K562 (cell line): ENCODE data around the gene SERPINE2. TPM values are rescaled to one million over a fixed set of nuclear protein-coding genes. Genes with fewer than 3 reads are reported as not detected.
A peak's percentile ranks its signal among the peaks of the same experiment; 100 is the strongest.

Experiments
- ATAC-seq: fragments of 200-7000 bp; cut with Tn5 transposase; 3 replicates; pipeline ENCODE4 v1.9.1; 2020; ENCODE audit warnings: moderate library complexity
- BruUV-seq: library from RNA; stranded (reverse); fragments of 400-500 nt; replicated peaks from 2 replicates; lab custom pipeline; 2021; lab: Mats Ljungman, UMichigan
- CTCF ChIA-PET: fragments of 300-600 bp; formaldehyde crosslinking; extraction: SDS; loops from one replicate; lab custom pipeline; 2021; ENCODE audit warnings: low intra/inter-chr PET ratio; lab: Yijun Ruan, JAX
- POLR2A ChIA-PET: fragments of 300-600, 350-650 bp; sonication (Branson Sonifier 250); formaldehyde crosslinking; extraction: SDS; loops from one replicate; lab custom pipeline; 2021; ENCODE audit warnings: antibody characterized with exemption, inconsistent platforms; lab: Yijun Ruan, JAX
- DNase-seq, 4 experiments: peaks; one replicate each; pipeline versions ENCODE4 v3.0.0 to v3.0.0-alpha.2; 2011 to 2018; ENCODE audit warnings: low spot score in 3 of 4, mixed read lengths in 3 of 4; ENCODE audit errors: extremely low read depth in 1 of 4
- FAIRE-seq: peaks from 2 replicates; lab custom pipeline; 2011; peaks lifted over from hg19 to GRCh38; lab: Jason Lieb, UNC
- H2AFZ ChIP-seq: 2 replicates; pipeline ENCODE4 v1.6.0; 2011; ENCODE audit warnings: low read depth, low read length, control low read depth, inconsistent platforms
- H3K27ac ChIP-seq: fragments of 200-600 bp; 3 replicates; pipeline ENCODE4 v1.8.0; 2011; ENCODE audit warnings: low read depth, mild to moderate bottlenecking, control low read depth, inconsistent platforms, low read length, moderate library complexity, mixed read lengths; ENCODE audit errors: extremely low read depth
- H3K27me3 ChIP-seq, 2 experiments: fragments of 300-600 bp in 1 of 2; 2 replicates in 1 of 2; 3 replicates in 1 of 2; pipeline versions ENCODE4 v1.6.0 to v1.8.0; 2011; ENCODE audit warnings: inconsistent platforms in 2 of 2, low read length in 2 of 2, mild to moderate bottlenecking in 1 of 2, mixed read lengths in 1 of 2, moderate library complexity in 1 of 2; ENCODE audit not compliant: control insufficient read depth in 2 of 2, insufficient read depth in 2 of 2
- H3K36me3 ChIP-seq: fragments of 300-600 bp; 3 replicates; pipeline ENCODE4 v1.8.0; 2011; ENCODE audit warnings: mild to moderate bottlenecking, low read length, inconsistent platforms; ENCODE audit not compliant: control insufficient read depth, insufficient read depth
- H3K4me1 ChIP-seq, 2 experiments: fragments of 200-600 bp in 1 of 2; replicated peaks in 1 of 2; 2 replicates in 1 of 2; 3 replicates in 1 of 2; pipeline versions ENCODE4 v1.5.1 to v1.8.0; 2011; ENCODE audit warnings: inconsistent platforms in 2 of 2, low read length in 2 of 2, mild to moderate bottlenecking in 1 of 2, mixed read lengths in 1 of 2, moderate library complexity in 1 of 2; ENCODE audit not compliant: control insufficient read depth in 2 of 2, insufficient read depth in 2 of 2
- H3K4me2 ChIP-seq: 2 replicates; pipeline ENCODE4 v1.6.1; 2011; ENCODE audit warnings: low read length, control low read depth, inconsistent platforms, mixed read lengths; ENCODE audit not compliant: insufficient read depth
- H3K4me3 ChIP-seq: fragments of 200-600 bp; sonication (generic), shearing (Covaris generic); 2 replicates; pipeline ENCODE4 v1.5.1; 2016; ENCODE audit warnings: control low read depth, inconsistent platforms
- H3K79me2 ChIP-seq: fragments of 200-600 bp; 3 replicates; pipeline ENCODE4 v1.8.0; 2011; ENCODE audit warnings: low read length, inconsistent platforms; ENCODE audit not compliant: control insufficient read depth, insufficient read depth
- H3K9ac ChIP-seq, 2 experiments: 2 replicates each; pipeline versions ENCODE4 v1.6.0 to v1.6.1; 2011; ENCODE audit warnings: low read depth in 2 of 2, low read length in 2 of 2, control low read depth in 1 of 2, inconsistent platforms in 1 of 2, mild to moderate bottlenecking in 1 of 2, mixed read lengths in 1 of 2; ENCODE audit not compliant: insufficient read depth in 1 of 2
- H3K9me1 ChIP-seq: one replicate; pipeline ENCODE4 v1.6.0; 2011; ENCODE audit warnings: inconsistent platforms, mild to moderate bottlenecking, low read length, moderate library complexity; ENCODE audit not compliant: control insufficient read depth, insufficient read depth
- H3K9me3 ChIP-seq: replicated peaks from 2 replicates; pipeline ENCODE4 v1.5.1; 2011; ENCODE audit warnings: low read depth, low read length, inconsistent platforms; ENCODE audit not compliant: control insufficient read depth, insufficient read depth
- H4K20me1 ChIP-seq: replicated peaks from 2 replicates; pipeline ENCODE4 v1.6.1; 2011; ENCODE audit warnings: low read length, inconsistent platforms, mixed read lengths; ENCODE audit not compliant: control insufficient read depth, insufficient read depth
- ADNP ChIP-seq: fragments of 200-800 bp; sonication (Bioruptor generic); IDR thresholded peaks from 2 replicates; pipeline ENCODE4 v1.6.1; 2016; ENCODE audit warnings: missing genetic modification characterization, missing compliant biosample characterization
- ARHGAP35 ChIP-seq: fragments of 450-650 bp; IDR thresholded peaks from 2 replicates; pipeline ENCODE4 v1.6.1; 2018; ENCODE audit not compliant: partially characterized antibody
- BCOR ChIP-seq: fragments of 450-650 bp; IDR thresholded peaks from 2 replicates; pipeline ENCODE4 v1.6.1; 2016
- BRCA1 ChIP-seq, 2 experiments: fragments of 450-650 bp in 1 of 2; sonication (generic) in 1 of 2; formaldehyde crosslinking in 1 of 2; IDR thresholded peaks; 2 replicates each; pipeline versions ENCODE4 v1.5.0 to v1.6.1; 2017 to 2020; ENCODE audit warnings: mild to moderate bottlenecking in 1 of 2, missing genetic modification reagents in 1 of 2
- ETV5 ChIP-seq: sonication (generic); formaldehyde crosslinking; IDR thresholded peaks from 2 replicates; pipeline ENCODE4 v1.4.0; 2020; ENCODE audit warnings: low read depth, mild to moderate bottlenecking, missing genetic modification reagents
- FOS ChIP-seq: IDR thresholded peaks from 3 replicates; pipeline ENCODE4 v1.6.1; 2011; ENCODE audit not compliant: insufficient read length; ENCODE audit errors: extremely low read depth
- GABPB1 ChIP-seq: sonication (generic); formaldehyde crosslinking; IDR thresholded peaks from 2 replicates; pipeline ENCODE4 v1.8.0; 2022; ENCODE audit warnings: mild to moderate bottlenecking, missing genetic modification reagents
- MAFG ChIP-seq: fragments of 450-650 bp; conservative IDR thresholded peaks from 2 replicates; pipeline ENCODE4 v1.6.1; 2016; ENCODE audit warnings: missing genetic modification characterization, missing compliant biosample characterization
- RBM14 ChIP-seq: fragments of 200-400 bp; formaldehyde crosslinking; IDR thresholded peaks from 2 replicates; pipeline ENCODE4 v1.6.1; 2018; ENCODE audit warnings: low read depth, mild to moderate bottlenecking, low read length, moderate library complexity, borderline replicate concordance; ENCODE audit not compliant: insufficient read depth
- RREB1 ChIP-seq: fragments of 250-450 bp; sonication (Bioruptor Pico); IDR thresholded peaks from 2 replicates; pipeline ENCODE4 v1.4.0; 2020
- TARDBP ChIP-seq: fragments of 450-650 bp; IDR thresholded peaks from 2 replicates; pipeline ENCODE4 v1.6.1; 2016
- TEAD1 ChIP-seq, 2 experiments: fragments of 450-650 bp in 1 of 2; sonication (generic) in 1 of 2; formaldehyde crosslinking; IDR thresholded peaks; 2 replicates each; pipeline versions ENCODE4 v1.4.0 to v1.8.0; 2020 to 2022; ENCODE audit warnings: mild to moderate bottlenecking in 2 of 2, missing genetic modification reagents in 1 of 2
- ZBTB33 ChIP-seq: sonication (generic); formaldehyde crosslinking; IDR thresholded peaks from 2 replicates; pipeline ENCODE4 v1.8.1; 2023; ENCODE audit warnings: mild to moderate bottlenecking, missing genetic modification reagents
- ZC3H8 ChIP-seq: fragments of 450-650 bp; IDR thresholded peaks from 2 replicates; pipeline ENCODE4 v1.6.1; 2017
- ZNF41 ChIP-seq: fragments of 250-450 bp; sonication (Bioruptor Pico); conservative IDR thresholded peaks from 2 replicates; pipeline ENCODE4 v1.4.0; 2020; ENCODE audit warnings: mild to moderate bottlenecking
- ZNF551 ChIP-seq: fragments of 250-450 bp; sonication (Bioruptor Pico); IDR thresholded peaks from 2 replicates; pipeline ENCODE4 v1.5.0; 2021; ENCODE audit warnings: mild to moderate bottlenecking, moderate library complexity
- ZNF57 ChIP-seq: fragments of 450-650 bp; formaldehyde crosslinking; IDR thresholded peaks from 2 replicates; pipeline ENCODE4 v1.4.0; 2020; ENCODE audit warnings: mild to moderate bottlenecking, moderate library complexity
- WGBS: fragments of 100-300 bp; shearing (Covaris generic); methylation state at CpG from one replicate; pipeline ENCODE4 v1.1.6; 2016; ENCODE audit warnings: low coverage, mixed read lengths; ENCODE audit not compliant: insufficient coverage; ENCODE audit errors: missing lambda C conversion rate; 5-methylcytosine and 5-hydroxymethylcytosine counted together
- in situ Hi-C: fragments of 300-500 bp; cut with MboI; formaldehyde crosslinking; loops from 4 replicates; pipeline ENCODE4 v1.15.0; 2018; ENCODE audit warnings: inconsistent platforms, mixed read lengths
- intact Hi-C: fragments of 100-400 bp; cut with micrococcal nuclease; formaldehyde crosslinking; loops from 2 replicates; pipeline ENCODE4 v1.14.2; 2022
- polyA plus RNA-seq, 8 experiments: library from polyadenylated mRNA; depleted of rRNA in 4 of 8; stranded (reverse) in 5 of 8; unstranded in 3 of 8; fragments of >200 nt; fragmentation: Nextera tagmentation in 2 of 8; fragmentation: Illumina TruSeq in 1 of 8; extraction: Ambion mirVana in 2 of 8; extraction: Trizol in 1 of 8; gene quantifications; 2 replicates each; pipeline versions ENCODE4 v1.2.1 to v1.2.3, GENCODE V29; 2011 to 2014; ENCODE audit warnings: inconsistent platforms in 1 of 8, missing spikeins in 1 of 8
- total RNA-seq, 7 experiments: library from RNA; depleted of rRNA in 6 of 7; stranded (reverse); fragments of >200 nt in 6 of 7; fragmentation: Illumina TruSeq in 2 of 7; extraction: Trizol in 2 of 7; gene quantifications; 2 replicates each; pipeline versions ENCODE4 v1.2.1 to v1.2.3, GENCODE V29; 2011 to 2021; ENCODE audit warnings: low replicate concordance in 1 of 7

Gene SERPINE2
- total and polyA plus RNA-seq, 9 of the 15 experiments (the other 6 are each of a cell fraction or from before 2014, with no cell fraction given): 0.03 to 0.16 (median 0.13) TPM; not detected in 6

DNA sequence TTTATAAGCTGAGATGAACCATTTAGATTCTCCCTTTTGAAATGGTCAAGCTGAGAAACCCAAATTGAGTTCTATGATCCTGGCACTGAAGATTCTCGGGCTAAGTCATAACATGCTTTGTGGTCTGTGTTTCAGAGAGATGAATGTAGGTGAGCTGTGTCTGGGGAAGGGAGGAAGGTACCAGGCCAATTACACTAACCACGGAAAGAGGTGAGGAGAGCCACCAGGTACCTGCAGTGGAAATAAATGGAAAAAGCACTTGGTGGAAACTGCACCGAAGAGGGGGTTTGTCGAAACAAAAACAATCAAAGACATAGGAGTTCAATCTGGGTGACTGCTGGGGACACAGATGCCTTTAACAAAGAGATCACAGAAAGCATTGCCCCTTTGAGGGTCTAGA lies 82.8 kb downstream of the SERPINE2 start (continued):
- TF ChIP-seq ZNF57 (no peak), ZNF41 (CRISPR knock-in tag) (no peak), BRCA1 (IDR thresholded peaks at IDR 0.05) (no peak), BRCA1 (CRISPR knock-in tag; IDR thresholded peaks at IDR 0.05) (no peak), RBM14 (no peak), BCOR (no peak), ZNF551 (CRISPR knock-in tag) (no peak), TARDBP (no peak), ARHGAP35 (no peak), ADNP (tag) (no peak)
- TF ChIP-seq, all 486 proteins: peak for 0

GRCh38 chr2:223954401-223954800 lies 84.7 kb downstream of the SERPINE2 start:
- intact Hi-C loops (no loop called here), in situ Hi-C loops (no loop called here)
- POLR2A ChIA-PET: interaction anchor here (1.2 kb wide), 1 partner anchor 9 kb away, joined by 3 read pairs; the partner anchor contains the start of gene WDFY1
- Histone ChIP-seq H2AFZ (0 out of 2 replicates have a peak overlapping the region, but pooled peaks have one; percentile 35), H4K20me1 (no peaks in the 10 kb centered on the region; the same call in 1 of the 2 replicates), H3K4me2 (no peak overlapping the region), H3K36me3 (peaks cover 2% of the 10 kb centered on the region; the same call in 1 of the 3 replicates), H3K4me3 (no peak overlapping the region), H3K27me3 (no peaks in the 10 kb centered on the region), H3K9ac (no peak overlapping the region), H3K9me3 (no peaks in the 10 kb centered on the region), H3K4me1 (peaks cover 0 to 12% of the 10 kb centered on the region in 2 experiments; a peak in 2 of 5 replicates), H3K79me2 (peaks cover 22% of the 10 kb centered on the region), H3K9me1 (no peaks in the 10 kb centered on the region), H3K27ac (no peak overlapping the region)
- no peak for FAIRE-seq
- no peak for ATAC-seq
- BruUV-seq: no TSS peak
- DNase-seq: no peak
- CTCF ChIA-PET: no interaction called here
- TF ChIP-seq FOS: no peak
- no peak for TF ChIP-seq GABPB1 (CRISPR knock-in tag)
- TF ChIP-seq ETV5 (CRISPR knock-in tag): no peak
- peak; percentile 59; the same call in 1 of the 2 replicates for TF ChIP-seq ZBTB33
- no peak for TF ChIP-seq MAFG (tag)
- no peak for TF ChIP-seq RREB1
- no peak for TF ChIP-seq TEAD1 (CRISPR knock-in tag; IDR thresholded peaks at IDR 0.05)
- no peak for TF ChIP-seq ZC3H8
- WGBS: 55% methylated on average over 2 of the region's 3 CpGs
